NCI-H128 (cell line): ENCODE data around the gene ZNF175.
"Not testable (repeated sequence)": the region's sequence is repeated elsewhere in the genome, so short reads cannot be mapped to it uniquely, and the experiment has no call there.

Experiments used
- DNase-seq: peaks from one replicate; lab custom pipeline; 2025; ENCODE audit not compliant: unreplicated experiment; lab: John Stamatoyannopoulos, UW

ZNF175 gene

GRCh38 chr19:51626675-51627074, 55.6 kb downstream of the ZNF175 start:
- DNase-seq = no peak

DNA sequence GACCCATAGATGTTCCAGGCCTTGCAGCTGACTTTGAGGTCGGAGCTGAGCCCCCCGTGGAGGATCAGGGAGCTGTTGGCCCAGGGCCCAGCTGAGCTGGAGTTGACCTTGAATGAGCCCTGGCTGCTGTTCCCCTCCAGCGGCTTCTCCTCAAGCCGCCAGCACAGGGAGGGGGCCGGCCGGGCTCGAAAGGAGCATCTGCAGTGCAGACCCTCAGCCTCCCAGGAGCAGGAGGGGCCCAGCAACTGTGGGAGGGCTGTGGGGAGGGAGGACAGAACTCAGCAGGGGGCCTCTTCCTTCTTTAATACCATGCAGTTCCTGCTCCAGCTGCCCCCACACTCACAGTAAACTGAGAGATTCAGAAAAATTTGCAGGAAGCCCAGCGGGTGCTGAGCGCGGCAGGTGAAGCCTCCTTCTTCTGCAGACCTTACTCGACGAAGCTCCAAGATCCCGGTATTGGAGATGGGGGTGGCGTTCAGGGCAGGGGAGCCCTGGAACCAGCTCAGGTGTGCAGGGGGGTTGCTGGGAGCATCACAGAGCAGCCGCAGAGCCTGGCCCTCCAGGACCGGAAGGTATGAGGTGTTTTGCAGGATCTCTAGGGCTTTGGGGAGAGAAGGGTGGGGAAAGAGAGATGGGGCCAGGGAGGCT, 56.5 kb downstream of the ZNF175 start:
- no peak for DNase-seq

- no peak for DNase-seq
Measured at GRCh38 chr19:51628153-51628939, 57.3 kb downstream of the ZNF175 start.

GRCh38 chr19:51630315-51630714, 59.2 kb downstream of the ZNF175 start, which contains the start of gene SIGLEC5:
TSS of gene SIGLEC5 (minus strand) at chr19:51630401. CDS start at chr19:51630335, 66 bp downstream.
- not testable (repeated sequence) for DNase-seq

DNA sequence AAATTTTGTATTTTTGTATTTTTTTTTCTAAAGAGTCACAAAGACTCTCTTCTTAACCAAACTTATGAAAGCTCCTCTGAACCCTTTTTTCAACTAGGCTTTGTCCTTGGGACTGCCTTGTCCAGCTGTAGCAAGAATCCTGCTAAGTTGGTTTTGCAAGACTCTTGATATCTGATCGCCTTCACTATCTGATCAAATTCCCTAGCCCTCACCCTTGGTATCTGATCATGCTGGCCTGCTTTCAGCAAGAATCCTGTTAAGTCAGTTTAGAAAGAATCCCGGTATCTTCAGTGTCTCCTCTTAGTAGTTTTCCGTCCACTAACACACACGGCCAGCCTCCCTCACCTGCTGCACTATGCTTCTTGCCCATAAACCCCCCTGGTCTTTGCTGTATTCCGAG, 61.0 kb downstream of the ZNF175 start:
- DNase-seq = no peak

- DNase-seq = no peak
Measured at GRCh38 chr19:51637362-51637978, 66.4 kb downstream of the ZNF175 start.

DNA sequence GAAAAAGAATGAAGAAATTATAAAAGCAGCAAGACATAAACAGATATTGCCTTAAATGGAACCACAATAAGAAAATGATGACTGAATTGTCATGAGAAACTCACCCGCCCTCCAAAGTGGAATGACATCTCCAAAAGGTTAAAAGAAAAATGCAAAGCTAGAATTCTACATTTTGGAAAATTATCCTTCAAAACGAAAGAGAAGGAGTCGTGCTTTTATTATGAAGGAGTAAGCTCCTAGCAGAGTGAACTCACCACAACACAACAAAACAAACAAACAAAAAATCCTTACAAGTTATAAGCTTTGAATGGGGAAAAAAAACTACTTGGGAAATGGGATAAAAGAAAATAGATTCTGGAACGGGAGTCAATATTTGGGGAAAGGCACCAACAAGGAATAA, 68.8 kb downstream of the ZNF175 start:
- no peak for DNase-seq

DNA sequence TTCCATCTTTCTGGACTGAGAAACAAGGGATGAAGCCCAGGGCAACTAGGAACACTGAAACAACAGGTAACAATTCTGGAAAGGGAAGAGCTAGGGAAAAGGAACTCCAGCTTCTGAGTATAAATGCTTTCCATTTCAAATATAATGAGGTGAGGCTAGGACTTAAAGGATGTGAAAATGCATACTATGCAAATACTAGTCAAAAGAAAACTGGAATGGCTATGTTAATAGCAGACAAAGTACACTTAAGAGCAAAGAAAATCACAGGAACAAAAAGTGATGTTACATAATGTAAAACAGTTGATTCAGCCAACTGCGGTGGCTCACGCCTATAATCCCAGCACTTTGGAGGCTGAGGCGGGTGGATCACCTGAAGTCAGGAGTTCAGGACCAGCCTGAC, 69.3 kb downstream of the ZNF175 start:
- DNase-seq = no peak

GRCh38 chr19:51641648-51642047, 70.6 kb downstream of the ZNF175 start:
- DNase-seq = no peak
